HL-60 (cell line): ENCODE measurements around the gene UTRN.

Experiments
- CTCF ChIP-seq: IDR thresholded peaks from one replicate; pipeline ENCODE4 v1.5.1; 2011; ENCODE audit warnings: low read length, control low read depth, inconsistent platforms; ENCODE audit not compliant: insufficient read depth
- GABPA ChIP-seq: IDR thresholded peaks from 2 replicates; pipeline ENCODE4 v1.6.1; 2012; ENCODE audit warnings: low read depth
- POLR2AphosphoS5 ChIP-seq: IDR thresholded peaks from 2 replicates; pipeline ENCODE4 v1.6.1; 2012; ENCODE audit warnings: low read depth

DNA sequence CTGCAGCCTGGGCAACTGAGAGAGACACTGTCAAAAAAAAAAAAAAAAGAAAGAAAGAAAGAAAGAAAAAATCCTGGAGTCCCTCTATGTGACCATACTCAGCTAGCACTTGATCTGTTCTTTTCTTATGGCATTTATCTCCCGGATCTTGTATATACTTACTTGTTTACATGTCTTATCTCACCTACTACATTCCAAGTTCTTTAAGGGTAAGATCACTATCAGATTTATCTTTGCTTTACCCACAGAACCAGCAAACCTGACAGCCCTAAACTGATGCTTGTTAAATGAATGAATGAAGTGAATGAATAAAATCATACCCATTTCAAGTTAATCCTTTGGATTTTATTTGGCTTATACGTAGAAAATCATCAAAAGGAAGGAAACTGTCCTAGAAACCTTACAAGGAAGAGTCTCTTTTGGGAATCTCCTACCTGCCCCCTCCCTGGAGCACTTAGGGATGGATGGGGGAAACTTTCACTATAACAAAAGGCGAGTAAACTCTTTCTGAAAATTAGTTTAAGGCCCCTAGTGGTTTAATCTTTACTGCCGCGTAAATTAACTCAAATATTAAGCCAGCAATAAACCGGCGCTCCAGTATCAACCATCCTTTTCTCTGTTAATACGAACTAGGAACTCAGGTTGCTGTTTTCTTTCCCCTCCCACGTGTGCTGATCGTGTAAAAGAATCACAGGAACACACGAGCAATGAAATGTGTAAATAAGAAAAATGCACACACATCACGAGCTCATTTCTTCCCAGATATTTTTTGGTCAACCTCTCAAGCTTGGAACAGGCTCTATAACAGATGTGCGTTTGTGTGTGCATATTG is 1.3 kb upstream of the UTRN start:
- no peak for TF ChIP-seq CTCF
- TF ChIP-seq POLR2AphosphoS5: no peak
- TF ChIP-seq GABPA: no peak
